ENCODE data around the gene ZCCHC3.

Gene ZCCHC3

DNA sequence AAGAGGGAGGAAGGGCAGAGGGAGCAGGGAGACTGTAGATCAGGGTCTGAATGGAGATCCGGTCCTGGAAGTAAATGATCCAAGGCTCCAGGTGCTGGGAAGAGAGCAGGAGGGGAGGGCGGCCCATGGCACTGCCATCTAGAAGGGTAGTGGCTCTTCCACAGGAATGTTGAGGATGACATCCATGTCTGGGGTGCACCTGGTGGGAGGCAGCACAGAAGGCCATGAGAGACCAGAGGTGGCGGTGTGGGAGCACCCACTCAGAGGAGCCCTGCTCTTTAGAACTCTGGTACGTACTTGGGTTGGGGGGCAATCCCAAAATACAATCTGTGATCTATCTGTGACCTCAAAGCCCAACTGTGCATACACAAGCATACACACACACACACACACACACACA, 26.3 kb upstream of the ZCCHC3 start:
- no peak for DNase-seq (ENCODE audit: extremely low read depth, insufficient read length)
- TF ChIP-seq, protein P1, sequence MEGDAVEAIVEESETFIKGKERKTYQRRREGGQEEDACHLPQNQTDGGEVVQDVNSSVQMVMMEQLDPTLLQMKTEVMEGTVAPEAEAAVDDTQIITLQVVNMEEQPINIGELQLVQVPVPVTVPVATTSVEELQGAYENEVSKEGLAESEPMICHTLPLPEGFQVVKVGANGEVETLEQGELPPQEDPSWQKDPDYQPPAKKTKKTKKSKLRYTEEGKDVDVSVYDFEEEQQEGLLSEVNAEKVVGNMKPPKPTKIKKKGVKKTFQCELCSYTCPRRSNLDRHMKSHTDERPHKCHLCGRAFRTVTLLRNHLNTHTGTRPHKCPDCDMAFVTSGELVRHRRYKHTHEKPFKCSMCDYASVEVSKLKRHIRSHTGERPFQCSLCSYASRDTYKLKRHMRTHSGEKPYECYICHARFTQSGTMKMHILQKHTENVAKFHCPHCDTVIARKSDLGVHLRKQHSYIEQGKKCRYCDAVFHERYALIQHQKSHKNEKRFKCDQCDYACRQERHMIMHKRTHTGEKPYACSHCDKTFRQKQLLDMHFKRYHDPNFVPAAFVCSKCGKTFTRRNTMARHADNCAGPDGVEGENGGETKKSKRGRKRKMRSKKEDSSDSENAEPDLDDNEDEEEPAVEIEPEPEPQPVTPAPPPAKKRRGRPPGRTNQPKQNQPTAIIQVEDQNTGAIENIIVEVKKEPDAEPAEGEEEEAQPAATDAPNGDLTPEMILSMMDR (IDR thresholded peaks at IDR 0.05; ENCODE audit: insufficient read depth, low read length, poor library complexity, severe bottlenecking) = no peak
- Histone ChIP-seq H3K4me3 (replicated peaks; ENCODE audit: low read depth, low read length) (no peak overlapping the region), H3K27me3 (replicated peaks; ENCODE audit: control insufficient read depth, insufficient read depth, low read length) (no peaks in the 10 kb centered on the region), H3K36me3 (ENCODE audit: control insufficient read depth, insufficient read depth, low read length) (no peaks in the 10 kb centered on the region)

DNA sequence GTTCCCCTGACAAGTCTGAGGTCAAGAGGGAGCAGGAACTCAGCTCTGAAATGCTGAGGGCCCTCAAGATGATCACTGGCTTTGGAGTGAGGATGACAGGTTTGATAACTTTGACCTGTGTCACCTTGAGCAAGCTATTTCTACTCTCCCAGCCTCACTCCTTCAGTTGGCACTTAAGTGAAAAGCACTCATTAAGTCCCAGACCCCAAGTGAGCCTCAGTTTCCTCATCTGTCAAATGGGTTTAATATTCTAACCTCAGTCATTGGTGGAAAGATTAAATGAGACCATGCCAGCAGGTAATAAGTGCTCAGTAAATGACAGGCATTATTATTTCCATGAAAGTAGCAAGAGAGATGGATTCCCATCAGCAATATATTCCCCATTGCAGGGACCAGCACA, 25.8 kb upstream of the ZCCHC3 start:
- Histone ChIP-seq H3K27me3 (replicated peaks; ENCODE audit: control insufficient read depth, insufficient read depth, low read length) (no peaks in the 10 kb centered on the region), H3K4me3 (replicated peaks; ENCODE audit: low read depth, low read length) (no peak overlapping the region), H3K36me3 (ENCODE audit: control insufficient read depth, insufficient read depth, low read length) (peaks cover 2% of the 10 kb centered on the region; the same call in 1 of the 2 replicates)
- TF ChIP-seq, protein P1 (IDR thresholded peaks at IDR 0.05; ENCODE audit: insufficient read depth, low read length, poor library complexity, severe bottlenecking) = no peak
- DNase-seq (ENCODE audit: extremely low read depth, insufficient read length) = no peak

DNA sequence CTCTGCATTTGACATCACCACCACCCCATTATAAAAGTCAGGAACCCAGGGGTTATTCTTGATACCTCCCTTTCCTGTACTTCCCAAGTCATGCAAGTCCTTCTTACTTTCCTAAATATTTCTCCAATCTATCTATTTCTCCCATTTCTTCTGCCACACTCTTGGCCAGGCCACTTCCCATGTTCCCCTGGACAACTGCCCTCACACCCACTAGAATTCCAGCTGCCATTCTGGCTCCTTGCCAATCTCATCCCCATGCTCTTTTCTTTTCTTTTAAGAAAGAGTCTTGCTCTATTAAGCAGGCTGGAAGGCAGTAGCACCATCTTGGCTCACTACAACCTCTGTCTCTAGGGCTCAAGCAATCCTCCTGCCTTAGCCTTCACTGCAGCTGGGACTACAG, 24.7 kb upstream of the ZCCHC3 start:
- TF ChIP-seq, protein P1 (IDR thresholded peaks at IDR 0.05; ENCODE audit: insufficient read depth, low read length, poor library complexity, severe bottlenecking) = no peak
- DNase-seq (ENCODE audit: extremely low read depth, insufficient read length) = no peak
- Histone ChIP-seq H3K36me3 (ENCODE audit: control insufficient read depth, insufficient read depth, low read length) (peaks cover 6% of the 10 kb centered on the region), H3K4me3 (replicated peaks; ENCODE audit: low read depth, low read length) (no peak overlapping the region), H3K27me3 (replicated peaks; ENCODE audit: control insufficient read depth, insufficient read depth, low read length) (no peaks in the 10 kb centered on the region)

DNA sequence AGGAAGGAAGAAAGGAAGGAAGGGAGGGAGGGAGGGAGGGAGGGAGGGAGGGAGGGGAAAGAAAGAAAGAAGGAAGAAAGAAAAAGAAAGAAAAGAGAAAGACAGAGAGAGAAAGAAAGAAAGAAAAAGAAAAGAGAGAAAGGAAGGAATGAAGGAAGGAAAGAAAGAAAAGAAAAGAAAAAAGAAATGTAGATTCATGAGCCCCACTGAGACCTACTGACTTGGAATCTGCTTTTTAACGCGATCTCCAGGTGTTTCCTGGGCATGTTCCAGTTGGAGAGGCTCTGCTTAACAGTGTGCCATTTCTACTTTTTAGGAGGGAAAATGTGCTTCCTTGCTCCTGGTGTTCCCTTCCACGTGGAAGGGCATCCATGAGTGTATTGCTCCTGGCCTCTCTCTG, 23.5 kb upstream of the ZCCHC3 start:
- TF ChIP-seq, protein P1 (IDR thresholded peaks at IDR 0.05; ENCODE audit: insufficient read depth, low read length, poor library complexity, severe bottlenecking) = no peak
- no peaks in the 10 kb centered on the region for H3K27me3 ChIP-seq (replicated peaks; ENCODE audit: control insufficient read depth, insufficient read depth, low read length)
- H3K36me3 ChIP-seq (ENCODE audit: control insufficient read depth, insufficient read depth, low read length) = peaks cover 6% of the 10 kb centered on the region
- DNase-seq (ENCODE audit: extremely low read depth, insufficient read length) = no peak
- no peak overlapping the region for H3K4me3 ChIP-seq (replicated peaks; ENCODE audit: low read depth, low read length)

DNA sequence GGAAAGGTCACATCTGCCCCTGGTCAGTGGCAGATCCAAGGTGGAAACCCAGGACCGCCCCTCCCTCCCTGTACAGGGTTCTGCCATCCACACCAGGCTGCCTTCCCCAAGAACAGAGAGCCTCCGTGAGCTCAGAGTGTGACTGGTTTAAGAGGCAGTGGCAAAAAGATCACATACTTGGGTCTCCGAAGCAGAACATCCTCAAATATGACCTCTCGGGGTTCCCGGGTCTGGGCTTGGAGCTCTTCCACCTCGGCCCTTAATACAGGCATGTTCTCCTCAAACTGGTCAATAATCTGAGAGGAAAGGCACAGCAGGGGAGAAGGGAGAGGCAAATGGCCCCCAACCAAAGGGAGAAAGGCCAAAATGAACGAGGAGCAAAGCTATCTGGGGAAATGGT, 21.6 kb upstream of the ZCCHC3 start:
- DNase-seq (ENCODE audit: extremely low read depth, insufficient read length) = no peak
- H3K36me3 ChIP-seq (ENCODE audit: control insufficient read depth, insufficient read depth, low read length) = peaks cover 6% of the 10 kb centered on the region
- H3K27me3 ChIP-seq (replicated peaks; ENCODE audit: control insufficient read depth, insufficient read depth, low read length) = no peaks in the 10 kb centered on the region
- TF ChIP-seq, protein P1 (IDR thresholded peaks at IDR 0.05; ENCODE audit: insufficient read depth, low read length, poor library complexity, severe bottlenecking) = no peak
- H3K4me3 ChIP-seq (replicated peaks; ENCODE audit: low read depth, low read length) = no peak overlapping the region

Measured in GM06990 (cell line).